GF-D8 (cell line): ENCODE data around the gene CSPG4.
"Not testable (repeated sequence)": the region's sequence is repeated elsewhere in the genome, so short reads cannot be mapped to it uniquely, and the experiment has no call there.

ENCODE experiments used
- DNase-seq: peaks from one replicate; lab custom pipeline; 2025; lab: John Stamatoyannopoulos, UW

The CSPG4 gene

DNA sequence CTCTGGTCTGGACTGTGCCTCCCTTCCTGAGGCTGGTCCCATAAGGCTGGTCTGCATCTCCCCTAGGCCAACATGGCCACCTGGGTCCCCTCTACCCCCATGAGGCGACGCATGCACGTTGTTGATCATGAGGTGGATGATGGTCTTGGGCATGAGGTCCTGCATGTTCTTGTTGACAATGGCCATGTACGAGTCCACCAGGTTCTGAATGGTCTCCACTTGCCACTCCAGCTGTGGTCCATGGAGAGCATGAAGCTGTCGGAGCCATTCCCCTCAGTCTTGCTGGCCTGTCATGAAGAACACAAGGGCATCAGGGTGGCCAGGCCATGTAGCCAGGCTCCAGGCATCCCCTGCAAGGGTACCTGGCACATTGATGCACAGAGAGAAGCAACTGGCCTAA lies 27.1 kb upstream of the CSPG4 start:
- no peak for DNase-seq

DNA sequence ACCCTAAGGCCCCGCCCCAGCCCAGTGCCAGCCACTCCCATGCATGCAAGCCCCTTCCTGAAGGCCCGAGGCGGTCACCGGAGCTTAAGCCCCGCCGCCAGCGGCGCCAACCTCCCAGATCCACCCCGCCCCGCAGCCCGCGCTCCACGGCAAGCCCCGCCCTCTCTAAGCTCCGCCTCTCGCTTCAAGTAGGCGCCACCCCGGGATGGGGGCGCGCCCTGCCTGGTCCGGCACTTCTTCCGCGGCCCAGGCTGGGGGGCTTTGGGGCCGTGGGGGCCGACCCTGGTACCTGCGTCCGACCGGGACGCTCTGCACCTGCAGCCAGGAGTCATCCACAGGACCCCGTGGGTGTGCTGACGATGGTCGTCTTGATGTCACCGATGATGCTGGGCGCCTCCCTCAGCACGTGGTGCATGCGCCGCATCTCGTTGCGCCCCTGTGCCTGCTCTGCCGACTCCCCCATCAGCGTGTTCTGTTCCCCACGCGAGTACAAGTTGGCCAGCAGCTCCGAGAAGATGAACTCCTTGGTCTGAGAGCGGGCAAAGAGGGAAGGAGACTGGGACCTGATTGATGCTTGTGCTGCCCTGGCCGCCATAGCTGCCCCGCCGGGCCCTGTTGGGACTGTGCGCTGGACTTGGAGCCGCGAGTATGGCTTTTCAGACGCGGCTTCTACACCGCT lies 26.1 kb upstream of the CSPG4 start:
- DNase-seq = no peak

DNA sequence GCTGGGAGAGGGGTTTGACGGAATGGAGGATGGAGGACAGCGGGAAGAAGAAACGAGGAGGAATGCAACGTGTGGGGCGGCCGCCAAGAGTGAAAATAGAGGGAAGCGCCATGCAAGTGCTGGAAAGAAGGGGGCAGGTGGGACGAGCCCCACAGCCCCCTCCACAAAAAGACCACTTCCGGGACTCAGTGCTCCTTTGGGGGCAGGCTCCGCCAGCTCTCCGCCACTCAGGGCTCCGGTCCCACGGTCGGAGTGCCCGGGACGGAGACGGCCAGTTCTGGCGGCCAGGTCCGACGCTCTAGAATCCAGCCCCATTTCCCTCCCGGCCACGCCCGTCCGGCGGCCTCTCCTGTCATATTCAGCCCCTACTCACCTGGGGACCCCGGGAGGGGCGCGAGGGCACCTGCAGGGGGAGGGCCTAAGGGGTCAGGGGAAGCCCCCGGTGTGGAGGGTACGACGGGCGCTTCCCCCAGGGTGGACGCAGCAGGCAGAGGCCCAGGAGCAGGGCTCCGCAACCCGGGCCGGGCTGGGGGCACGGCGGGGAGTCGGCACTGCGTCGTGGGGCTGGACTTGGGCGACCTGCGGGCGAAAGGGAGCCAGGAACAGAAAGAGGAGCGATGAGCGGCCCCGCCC lies 25.5 kb upstream of the CSPG4 start:
- no peak for DNase-seq

DNA sequence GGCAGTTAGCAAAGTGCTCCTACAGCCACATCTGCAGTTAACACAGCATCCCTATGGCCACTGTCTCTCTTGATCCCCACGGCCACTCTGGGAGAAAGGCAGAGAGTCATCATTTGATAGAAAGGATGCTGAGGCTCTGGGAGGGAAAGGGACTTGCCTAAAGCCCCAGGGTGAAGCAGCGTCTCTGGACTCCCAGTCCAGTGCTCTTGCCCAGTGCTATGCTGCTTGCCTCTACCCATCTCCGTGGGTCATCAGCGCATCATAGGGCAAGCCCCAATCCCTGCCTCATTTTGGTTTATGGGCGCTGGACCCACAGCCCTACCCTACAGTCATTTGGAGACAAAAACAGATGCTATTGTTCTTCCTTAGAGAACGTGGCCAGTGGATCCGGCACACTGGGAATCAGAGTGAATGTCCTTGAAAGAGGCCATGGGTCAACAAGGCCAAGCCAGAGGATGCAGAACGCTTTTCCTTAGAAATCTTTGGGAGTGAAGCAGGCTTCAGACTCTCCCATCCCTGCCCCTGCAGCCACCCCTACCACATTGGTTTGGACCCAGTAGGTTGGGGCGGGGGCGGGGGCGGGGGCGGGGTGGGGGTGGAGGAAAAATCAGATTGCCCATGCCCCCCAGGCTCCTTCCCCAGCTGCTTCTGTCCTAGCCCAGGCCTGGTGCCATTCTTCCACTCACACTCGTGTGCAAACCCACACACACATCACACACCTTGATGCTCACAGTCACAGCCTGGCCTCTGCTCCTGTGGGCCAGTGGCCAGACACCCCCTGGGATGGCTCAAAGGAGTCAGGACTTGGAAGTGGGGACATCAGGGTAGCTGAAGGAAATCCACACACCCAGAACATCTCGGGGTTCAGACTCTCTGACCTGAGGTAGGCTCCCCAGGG lies 24.7 kb upstream of the CSPG4 start:
- DNase-seq = not testable (repeated sequence)

DNA sequence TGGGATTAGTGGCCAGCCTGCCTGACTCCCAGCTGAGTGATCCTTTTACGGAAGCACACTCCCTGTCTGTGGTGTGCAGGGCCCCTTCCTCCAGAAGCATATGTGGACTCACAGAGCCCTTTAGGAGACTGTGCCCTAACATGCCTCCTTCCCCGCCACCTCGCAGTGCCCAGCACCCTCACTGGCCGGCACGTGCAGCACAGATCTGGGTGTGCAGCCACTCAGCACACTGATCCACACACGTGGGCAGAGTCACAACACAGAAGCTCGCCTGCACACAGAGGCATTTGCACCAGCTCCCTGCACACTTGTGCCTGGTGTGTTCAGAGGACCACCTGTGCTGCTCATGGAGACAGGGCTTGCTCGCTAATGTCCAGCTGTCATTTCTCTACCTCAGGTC lies 23.6 kb upstream of the CSPG4 start:
- no peak for DNase-seq

DNA sequence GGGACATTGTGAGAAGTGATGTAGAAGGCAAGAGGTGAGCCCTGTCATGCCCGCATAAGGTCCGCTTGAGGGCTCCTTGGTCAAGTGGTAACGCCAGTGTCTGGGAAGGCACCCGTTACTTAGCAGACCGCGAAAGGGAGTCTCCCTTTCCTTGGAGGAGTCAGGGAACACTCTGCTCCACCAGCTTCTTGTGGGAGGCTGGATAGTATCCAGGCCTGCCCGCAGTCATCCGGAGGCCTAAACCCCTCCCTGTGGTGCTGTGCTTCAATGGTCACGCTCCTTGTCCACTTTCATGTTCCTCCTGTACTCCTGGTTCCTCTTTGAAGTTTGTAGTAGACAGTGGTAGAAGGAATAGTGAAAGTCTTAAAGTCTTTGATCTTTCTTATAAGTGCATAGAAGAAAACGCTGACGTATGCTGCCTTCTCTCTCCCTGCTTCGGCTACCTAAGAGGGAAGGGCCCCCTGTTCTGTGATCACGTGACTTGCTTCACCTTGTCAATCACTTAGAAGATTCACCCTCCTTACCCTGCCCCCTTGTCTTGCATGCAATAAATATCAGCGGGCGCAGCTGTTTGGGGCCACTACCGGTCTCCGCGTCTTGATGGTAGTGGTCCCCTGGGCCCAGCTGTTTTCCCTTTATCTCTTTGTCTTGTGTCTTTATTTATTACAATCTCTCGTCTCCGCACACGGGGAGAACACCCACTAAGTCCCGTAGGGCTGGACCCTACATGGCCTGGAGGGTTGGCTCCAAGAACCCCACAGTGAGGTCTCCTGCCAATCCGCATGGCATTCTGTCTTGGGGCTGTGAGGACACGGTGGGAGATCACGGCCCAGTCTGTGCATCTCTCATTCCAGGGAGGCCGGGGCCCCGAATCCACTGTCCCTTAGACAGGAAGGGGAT lies 22.5 kb upstream of the CSPG4 start:
- not testable (repeated sequence) for DNase-seq

DNA sequence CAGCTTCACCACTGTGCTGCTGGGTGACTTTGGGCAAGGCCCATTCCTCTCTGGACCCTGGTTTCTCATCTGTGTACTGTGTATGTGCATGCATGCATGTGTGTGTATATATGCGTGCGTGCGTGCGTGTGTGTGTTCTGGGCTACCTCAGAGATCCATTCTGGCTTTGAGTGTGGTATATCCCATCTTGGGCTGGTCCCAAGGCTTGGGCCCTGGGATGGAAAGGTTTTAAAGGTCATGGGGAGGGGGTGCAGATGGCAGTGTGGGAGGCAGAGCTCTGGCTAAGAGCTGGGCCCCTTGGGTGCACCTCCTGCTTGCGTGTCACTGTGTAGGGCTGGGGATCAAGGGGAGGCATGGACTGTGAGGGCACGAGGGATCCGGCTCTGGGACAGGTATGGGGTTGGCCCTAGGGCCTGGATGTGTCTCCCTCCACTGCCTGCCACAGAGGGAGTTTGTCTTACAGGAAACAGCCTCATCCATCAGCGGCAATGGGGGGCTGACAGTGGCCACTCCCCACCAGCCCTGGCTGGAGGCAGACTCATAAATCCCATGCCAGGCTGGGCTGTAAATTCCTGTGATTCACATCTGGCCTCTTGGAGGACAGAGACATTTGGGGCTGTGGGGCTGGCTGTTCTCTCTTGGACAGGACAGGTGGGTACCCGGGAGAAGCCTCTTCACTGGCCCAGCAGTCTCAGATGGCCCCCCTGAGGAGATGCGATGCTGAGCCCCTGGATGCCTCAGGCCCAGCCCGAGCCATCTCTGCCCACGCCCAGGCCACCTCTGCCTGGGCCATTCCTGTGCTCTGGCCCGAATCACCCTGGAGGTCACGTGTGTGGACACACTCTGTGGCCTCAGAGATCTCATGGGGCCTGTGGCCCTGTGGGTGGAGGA lies 21.4 kb upstream of the CSPG4 start:
- DNase-seq = no peak

DNA sequence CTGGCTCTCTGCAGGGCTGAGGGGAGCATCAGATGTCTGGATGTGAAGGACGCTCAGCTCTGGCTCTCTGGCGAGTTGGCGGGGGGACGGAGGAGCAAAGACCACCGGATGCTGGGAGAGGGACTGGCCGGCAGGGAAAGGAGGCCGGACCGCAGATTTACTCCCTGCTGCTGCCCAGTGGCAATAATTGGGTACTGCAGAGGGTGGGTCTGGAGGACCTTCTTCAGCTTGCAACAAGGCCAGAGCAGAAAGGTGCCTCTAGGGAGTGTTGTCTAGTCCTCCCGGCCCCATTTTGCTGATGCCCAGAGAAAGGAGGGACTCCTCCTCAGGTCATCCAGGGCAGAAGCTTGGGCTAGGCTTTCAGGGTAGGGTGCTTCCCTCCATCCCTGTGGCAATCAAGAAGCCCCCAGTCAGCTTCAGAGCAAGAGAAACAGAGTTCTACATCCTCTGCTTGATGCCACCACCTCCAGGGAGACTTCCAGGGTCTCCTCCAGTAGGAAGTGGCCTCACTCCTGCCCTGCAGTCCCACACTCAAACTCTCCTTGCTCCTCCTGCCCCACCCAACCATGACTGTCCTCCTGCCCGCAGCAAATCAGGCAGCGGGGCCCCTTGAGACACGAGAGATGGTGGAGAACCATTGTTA lies 20.3 kb upstream of the CSPG4 start:
- DNase-seq = no peak

DNA sequence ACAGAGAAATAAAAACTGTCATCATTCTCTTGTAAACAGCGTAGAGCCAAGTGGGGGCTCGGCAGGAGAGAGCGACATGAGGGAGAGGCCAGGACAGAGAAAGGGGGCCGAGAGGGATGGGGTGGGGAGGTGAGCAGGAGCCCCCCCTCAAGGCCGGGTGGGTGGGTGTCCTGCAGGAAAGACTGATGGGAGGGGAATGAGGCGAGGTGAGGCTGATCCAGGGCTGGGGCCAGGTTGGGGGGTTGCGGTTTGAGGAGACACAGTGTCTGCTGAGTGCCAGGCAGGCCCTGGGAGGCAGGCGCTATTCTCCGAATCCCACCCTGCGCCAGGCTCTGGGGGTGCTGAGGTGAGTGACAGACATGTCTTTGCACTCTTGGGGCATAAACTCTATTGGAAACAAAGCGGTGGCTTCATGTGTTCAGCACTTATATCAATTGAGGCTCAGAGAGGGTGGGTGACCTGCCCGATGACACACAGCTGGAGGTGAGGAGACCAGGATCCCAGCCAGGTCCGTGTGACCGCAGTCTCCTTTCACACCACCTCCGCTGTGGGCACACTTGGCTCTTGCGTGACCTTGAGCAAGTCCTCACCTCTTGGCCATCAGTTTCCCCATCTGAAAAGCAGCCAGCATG lies 19.6 kb upstream of the CSPG4 start:
- DNase-seq = no peak

DNA sequence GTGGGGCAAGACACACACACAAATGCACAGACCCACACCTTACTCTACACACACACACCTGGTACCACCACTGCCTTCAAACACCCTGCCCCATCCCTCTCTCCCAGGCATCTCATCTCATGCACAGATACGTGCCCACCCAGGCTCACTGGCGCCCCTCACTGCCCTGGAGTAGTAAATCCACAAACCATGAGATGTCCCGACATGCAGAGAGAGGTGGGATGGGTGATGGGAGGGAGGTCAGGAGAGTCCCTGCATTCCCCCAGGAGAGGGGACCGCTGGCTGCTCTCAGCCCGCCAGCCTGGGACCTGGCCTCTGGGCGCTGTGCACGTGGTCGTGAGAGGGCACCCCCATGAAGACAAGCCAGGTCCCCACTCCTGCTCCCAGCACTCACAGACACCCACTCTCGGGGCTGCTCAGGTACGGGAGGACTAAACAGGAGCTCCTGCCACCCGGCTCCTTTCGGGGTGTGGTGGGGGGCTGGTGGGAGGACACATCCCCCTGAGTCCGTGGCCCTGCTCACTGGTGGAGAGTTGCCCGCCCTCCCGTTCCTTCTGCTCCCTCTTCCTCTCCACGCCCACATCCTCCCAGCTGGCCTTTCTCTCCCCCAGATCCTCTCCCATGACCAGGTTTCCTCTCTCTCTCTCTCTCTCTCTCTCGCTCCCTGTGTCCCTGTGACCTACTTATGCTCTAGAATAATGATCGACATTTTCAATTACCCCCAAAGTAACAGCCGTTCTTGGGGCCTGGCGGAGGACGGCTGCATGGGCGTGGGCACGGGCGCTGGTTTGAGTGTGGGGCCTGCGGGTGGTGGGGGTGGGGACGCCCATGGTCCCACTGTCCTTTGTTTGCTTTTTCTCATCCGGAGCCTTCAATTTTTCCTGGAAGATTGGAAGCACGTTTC lies 18.9 kb upstream of the CSPG4 start:
- no peak for DNase-seq

DNA sequence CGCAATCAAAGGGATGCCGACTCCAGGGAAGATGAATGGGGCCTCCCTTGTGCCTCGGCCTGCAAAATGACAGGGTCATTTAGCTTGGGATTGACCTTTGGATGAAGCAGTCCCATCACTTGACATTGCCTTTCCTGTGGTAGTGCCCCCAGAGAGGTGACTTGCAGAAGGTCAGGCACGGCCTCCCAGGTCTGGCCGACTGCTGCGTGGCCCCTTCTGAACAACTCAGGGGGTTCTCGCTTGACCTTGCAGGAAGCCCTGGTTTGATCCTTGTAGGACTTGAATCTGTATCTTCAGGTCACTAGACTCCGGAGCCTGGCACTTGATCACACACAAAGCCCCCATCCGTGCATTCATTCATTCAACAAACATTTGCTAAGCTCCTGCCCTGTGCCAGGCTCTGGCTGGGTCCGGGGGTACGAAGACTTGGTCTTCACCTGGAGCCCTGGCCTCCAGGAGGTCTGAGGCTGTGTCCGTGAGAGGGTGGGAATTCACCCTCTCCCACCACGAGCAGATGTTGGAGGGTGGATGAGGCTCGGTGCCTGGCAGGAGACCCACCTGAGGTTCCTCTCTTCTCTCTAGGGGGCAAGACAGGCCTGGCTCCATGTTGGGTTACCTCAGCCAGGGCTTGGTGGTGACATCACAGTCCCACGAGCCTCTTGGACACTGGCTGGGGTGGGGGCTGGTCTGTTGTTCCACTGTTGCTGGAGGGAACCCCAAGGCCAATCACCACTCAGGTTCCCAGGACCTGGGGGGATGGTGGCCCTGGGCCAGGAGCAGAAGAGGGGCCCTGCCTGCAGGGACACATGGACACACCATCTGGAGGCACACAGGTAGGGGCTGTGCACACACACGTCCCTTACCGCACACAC lies 18.0 kb upstream of the CSPG4 start:
- DNase-seq = not testable (repeated sequence)

DNA sequence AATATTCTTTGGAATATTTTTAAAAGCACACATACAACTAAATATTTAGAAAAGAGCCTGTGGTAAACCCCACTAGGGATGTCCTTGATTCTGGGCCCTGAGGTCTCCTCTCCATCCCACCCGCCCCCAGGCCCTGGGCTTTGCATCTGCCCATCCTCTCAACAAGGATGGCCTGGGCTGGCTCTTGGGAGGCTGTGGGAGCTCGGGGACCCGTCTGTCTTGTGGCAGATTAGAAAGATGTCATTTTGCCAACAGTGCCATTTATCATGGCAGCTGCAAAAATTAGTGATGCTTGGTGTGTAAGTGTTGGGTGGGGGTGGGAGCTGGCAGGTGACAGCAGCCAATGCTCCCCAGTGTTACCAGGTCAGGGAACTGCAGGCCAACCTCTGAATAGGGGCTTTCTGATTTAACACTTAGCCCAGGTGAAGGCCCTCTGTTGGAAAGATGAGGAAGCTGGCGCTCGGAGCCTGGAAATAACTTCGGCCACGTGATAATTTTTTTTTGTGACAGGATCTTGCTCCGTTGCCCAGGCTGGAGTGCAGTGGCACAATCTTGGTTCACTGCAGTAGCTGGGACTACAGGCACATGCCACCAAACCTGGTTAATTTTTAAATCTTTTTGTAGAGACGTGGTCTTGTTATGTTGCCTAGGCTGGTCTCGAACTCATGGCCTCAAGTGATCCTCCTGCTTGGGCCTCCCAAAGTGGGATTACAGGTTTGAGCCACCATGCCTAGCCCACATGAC lies 16.9 kb upstream of the CSPG4 start:
- no peak for DNase-seq

DNA sequence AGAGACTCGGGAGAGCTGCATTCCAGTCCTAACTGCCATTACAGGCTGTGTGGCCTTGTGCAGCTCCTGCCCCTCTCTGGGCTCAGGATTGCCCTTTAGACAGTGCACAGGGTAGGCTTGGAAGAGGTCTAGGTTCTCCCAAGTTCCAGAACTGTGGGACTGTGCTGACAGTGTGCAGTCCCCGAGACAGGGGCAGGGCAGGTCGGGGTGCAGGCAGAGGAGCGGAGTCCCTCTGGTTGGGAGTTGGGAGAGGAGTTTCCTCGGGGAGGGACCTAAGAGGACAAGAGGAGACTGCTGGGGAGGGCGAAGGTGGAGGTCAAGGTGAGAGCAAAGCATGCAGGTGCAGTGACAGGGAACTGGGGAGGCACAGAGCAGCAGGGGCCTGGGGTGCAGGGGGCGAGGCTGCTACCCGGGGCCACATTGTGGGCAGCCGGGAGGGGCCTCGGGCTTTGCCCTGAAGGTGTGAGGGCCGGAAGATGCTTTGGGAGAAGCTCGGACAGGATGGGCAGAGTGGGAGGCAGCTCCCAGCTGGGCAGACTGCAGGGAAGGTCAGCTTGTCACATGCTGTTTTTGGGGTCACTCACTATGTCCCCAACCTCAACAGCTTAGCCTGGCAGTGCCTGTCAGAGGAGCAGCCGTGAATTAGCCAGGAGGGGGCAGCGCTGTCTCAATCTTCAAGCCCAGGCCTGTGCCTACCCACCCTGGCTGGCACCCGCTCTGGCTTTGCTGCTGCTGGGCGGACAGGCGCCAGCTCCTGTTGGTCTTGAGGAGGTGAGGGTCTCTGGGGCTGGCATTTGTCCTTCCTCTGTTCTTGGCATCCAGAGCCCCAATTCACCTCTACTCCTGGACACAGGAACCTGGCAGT lies 15.4 kb upstream of the CSPG4 start:
- DNase-seq = no peak

DNA sequence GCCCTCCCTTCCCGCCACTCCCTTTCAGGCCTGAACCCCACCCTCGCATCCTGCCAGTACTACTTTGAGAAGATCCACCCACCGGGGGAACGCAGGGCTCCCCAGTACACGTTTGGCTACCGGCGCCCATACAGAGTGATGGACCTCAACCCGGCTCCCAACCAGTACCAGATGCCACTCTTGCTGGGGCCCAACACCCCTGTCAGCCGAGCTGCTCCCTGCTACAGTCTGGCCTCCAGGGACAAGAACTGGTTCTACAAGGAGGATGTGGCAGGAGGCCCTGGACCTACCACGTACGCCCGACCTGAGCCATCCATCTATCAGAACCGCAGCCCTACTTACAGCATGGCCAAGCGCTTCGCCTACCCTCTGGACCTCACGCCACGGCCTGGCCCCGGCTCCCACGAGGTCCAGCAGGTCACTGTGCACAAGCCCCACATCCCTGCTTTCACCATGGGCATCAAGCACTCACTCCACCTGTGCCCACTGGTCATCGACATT lies 14.4 kb upstream of the CSPG4 start:
- DNase-seq = no peak

DNA sequence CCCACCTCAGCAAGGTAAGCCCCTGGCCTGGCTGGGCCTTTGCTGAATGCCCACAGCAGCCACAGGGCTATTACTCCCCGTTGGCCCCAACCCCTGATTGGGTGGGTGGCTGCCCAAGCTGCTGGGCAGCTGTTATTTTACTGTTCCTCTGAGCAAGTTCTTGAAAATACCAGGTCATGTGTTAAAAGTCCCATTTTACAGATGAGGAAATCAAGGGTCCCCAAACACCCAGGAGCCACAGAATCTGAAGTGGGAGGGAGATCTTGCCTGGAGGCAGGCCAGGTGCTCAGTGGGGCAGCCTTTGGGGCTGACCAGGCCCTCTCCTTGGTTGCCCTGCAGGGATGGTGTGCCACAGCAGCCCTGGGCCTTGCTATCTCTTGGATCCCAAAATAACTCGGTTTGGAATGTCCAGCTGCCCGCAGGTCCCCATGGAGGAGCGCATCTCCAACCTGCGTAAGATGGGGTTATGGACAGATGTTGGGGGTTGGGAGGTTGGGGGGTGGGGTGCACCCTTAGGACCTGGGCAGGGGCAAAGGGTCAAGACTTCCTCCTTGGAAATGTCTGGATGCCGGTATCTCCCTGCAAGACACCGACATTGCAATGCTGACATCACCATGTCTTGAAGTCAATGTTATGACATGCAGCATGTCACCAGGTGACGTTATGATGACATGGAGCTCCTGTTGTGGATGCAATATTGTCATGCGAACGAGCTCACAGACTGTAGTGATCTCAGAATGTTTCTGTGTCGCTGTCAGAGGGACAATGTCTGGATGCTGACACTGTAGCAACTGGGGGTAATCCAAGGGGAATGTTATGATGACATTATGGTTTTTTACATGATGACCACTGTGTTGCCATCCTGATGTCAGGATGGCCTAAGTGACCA lies 13.3 kb upstream of the CSPG4 start:
- no peak for DNase-seq
